ENCODE measurements around the gene WSCD2.

DNA sequence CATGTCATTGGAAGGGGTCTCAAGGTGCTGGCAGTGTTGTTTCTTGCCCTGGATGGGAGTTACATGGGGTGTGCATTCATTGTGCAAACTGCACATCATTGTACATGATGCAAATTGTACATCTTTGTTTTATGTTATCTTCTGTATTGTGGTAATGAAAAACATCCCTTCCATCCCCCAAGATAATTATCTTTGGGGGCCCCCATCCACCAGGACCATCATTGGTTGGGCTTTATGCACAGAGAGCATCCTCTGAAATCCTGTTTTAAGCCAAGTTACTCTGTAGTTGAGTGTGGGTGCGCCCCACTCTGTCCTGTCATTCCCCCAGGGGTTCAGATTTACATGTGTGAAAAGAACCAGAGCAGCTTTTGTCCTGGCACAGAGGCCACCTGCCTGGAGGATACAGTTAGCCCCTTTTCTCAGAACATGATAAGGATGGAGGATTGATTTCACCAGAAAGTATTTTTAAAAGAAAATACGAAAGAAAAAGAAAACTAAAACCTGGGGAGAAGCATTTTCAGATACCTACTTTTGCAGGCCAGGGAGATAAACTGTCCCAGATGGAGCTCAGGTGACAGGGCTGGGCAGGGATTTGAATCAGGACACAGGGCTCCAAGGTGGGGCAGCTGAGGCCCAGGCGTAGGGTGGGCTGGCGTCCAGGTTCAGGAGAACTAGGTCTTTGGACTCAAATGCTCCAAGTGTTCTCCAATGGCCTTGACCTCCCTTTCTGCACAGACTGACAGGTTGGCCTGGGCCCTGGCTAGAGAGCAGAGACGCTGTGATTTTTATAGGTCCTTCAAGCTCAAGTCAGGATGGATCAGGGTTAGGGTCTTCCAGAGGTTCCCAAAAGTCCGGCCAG, 17.2 kb downstream of the WSCD2 start:
- no peak for TF ChIP-seq CTCF (IDR thresholded peaks at IDR 0.05)
- no peak for TF ChIP-seq POLR2A (IDR thresholded peaks at IDR 0.05)

All from vagina (tissue), 2 donors.